ENCODE results near the gene POLD3. TPM values are rescaled to one million over a fixed set of nuclear protein-coding genes. Genes with fewer than 3 reads are reported as not detected.

The POLD3 gene
- total RNA-seq, 1 donor from 2014 or later = 5.0 TPM

DNA sequence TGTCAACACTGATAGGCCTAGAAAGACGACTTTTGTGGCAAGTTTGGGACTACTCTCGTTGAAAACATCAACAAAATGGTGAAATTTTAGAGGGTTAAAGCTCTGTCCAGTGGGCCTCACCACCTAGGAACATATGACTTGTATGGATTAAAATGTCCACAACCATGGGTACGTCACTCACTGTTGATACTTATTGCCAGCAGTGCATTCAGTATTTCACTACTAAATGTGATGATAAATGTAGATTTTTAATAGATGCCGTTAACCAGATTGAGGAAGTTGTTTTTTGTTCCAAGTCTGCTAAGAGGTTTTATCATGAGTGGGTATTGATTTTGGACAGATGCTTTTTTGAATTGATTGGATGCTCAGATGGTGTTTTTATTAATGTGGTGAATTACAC is 33.7 kb downstream of the POLD3 start:
- H3K36me3 ChIP-seq (ENCODE audit: control insufficient read depth, insufficient read depth, low read length) = no peaks in the 10 kb centered on the region

DNA sequence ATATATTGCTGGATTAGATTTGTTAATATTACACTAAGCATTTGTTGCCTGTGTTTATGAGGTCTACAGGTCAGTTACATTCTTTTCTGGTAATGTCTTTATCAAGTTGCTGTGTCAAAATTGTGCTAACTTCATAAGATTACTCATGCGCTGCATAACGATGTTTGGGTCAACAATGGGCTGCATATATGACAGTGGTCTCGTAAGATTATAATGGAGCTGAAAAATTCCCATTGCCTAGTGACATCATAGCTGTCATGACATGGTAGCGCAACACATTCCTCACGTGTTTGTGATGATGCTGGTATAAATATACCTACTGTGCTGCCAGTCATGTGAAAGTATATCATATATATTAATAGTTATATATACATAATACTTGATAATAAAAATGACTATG is 34.2 kb downstream of the POLD3 start:
- H3K27me3 ChIP-seq (ENCODE audit: control insufficient read depth, insufficient read depth, low read length) = no peaks in the 10 kb centered on the region
- no peak for DNase-seq (ENCODE audit: low read depth)
- FAIRE-seq = no peak
- H3K4me3 ChIP-seq (ENCODE audit: low read depth, low read length) = no peak overlapping the region
- TF ChIP-seq, protein P1, sequence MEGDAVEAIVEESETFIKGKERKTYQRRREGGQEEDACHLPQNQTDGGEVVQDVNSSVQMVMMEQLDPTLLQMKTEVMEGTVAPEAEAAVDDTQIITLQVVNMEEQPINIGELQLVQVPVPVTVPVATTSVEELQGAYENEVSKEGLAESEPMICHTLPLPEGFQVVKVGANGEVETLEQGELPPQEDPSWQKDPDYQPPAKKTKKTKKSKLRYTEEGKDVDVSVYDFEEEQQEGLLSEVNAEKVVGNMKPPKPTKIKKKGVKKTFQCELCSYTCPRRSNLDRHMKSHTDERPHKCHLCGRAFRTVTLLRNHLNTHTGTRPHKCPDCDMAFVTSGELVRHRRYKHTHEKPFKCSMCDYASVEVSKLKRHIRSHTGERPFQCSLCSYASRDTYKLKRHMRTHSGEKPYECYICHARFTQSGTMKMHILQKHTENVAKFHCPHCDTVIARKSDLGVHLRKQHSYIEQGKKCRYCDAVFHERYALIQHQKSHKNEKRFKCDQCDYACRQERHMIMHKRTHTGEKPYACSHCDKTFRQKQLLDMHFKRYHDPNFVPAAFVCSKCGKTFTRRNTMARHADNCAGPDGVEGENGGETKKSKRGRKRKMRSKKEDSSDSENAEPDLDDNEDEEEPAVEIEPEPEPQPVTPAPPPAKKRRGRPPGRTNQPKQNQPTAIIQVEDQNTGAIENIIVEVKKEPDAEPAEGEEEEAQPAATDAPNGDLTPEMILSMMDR (IDR thresholded peaks at IDR 0.05; ENCODE audit: insufficient read depth, low read length, severe bottlenecking) = no peak
- H3K36me3 ChIP-seq (ENCODE audit: control insufficient read depth, insufficient read depth, low read length) = no peaks in the 10 kb centered on the region

More for the DNA sequence above, 33.7 kb downstream of the POLD3 start:
- FAIRE-seq (no peak), DNase-seq (ENCODE audit: low read depth) (no peak)
- TF ChIP-seq, protein P1 (IDR thresholded peaks at IDR 0.05; ENCODE audit: insufficient read depth, low read length, severe bottlenecking) = no peak
- Histone ChIP-seq H3K4me3 (ENCODE audit: low read depth, low read length) (no peak overlapping the region), H3K27me3 (ENCODE audit: control insufficient read depth, insufficient read depth, low read length) (no peaks in the 10 kb centered on the region)

DNA sequence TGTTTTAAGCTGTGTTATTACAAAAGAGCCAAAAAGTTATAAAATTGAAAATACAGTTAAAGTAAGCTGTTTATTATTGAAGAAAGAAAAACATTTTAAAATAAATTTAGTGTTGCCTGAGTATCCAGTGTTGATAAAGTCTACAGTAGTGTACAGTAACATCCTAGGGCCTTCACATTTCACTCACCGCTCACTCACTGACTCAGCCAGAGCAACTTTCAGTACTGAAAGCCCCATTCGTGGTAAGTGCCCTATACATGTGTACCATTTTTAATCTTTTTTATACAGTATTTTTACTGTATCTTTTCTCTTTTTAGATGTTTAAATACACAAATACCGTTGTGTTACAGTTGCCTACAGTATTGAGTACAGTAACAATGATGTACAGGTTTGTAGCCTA is 35.0 kb downstream of the POLD3 start:
- Histone ChIP-seq H3K27me3 (ENCODE audit: control insufficient read depth, insufficient read depth, low read length) (no peaks in the 10 kb centered on the region), H3K4me3 (ENCODE audit: low read depth, low read length) (no peak overlapping the region), H3K36me3 (ENCODE audit: control insufficient read depth, insufficient read depth, low read length) (no peaks in the 10 kb centered on the region)
- FAIRE-seq (no peak), DNase-seq (ENCODE audit: low read depth) (no peak)
- TF ChIP-seq, protein P1 (IDR thresholded peaks at IDR 0.05; ENCODE audit: insufficient read depth, low read length, severe bottlenecking) = no peak

DNA sequence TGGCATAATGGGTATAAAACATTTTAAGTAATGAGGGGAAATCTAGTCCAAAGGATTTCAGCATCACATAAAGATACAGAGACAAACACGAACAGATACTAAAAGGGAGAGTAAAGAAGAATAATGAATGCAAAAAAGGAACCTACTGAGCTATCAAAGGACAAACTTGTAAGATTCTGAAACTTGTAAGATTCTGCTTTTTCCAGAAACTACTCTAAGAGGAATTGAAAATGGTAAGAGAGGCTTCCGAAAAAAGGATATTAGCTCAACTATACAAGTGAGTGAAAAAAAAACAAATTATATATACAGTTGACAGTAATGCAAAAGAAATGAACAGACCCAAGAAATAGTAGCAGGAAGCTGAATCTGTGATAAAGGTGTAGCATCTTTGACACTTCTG is 37.7 kb downstream of the POLD3 start:
- TF ChIP-seq, protein P1 (IDR thresholded peaks at IDR 0.05; ENCODE audit: insufficient read depth, low read length, severe bottlenecking) = no peak

DNA sequence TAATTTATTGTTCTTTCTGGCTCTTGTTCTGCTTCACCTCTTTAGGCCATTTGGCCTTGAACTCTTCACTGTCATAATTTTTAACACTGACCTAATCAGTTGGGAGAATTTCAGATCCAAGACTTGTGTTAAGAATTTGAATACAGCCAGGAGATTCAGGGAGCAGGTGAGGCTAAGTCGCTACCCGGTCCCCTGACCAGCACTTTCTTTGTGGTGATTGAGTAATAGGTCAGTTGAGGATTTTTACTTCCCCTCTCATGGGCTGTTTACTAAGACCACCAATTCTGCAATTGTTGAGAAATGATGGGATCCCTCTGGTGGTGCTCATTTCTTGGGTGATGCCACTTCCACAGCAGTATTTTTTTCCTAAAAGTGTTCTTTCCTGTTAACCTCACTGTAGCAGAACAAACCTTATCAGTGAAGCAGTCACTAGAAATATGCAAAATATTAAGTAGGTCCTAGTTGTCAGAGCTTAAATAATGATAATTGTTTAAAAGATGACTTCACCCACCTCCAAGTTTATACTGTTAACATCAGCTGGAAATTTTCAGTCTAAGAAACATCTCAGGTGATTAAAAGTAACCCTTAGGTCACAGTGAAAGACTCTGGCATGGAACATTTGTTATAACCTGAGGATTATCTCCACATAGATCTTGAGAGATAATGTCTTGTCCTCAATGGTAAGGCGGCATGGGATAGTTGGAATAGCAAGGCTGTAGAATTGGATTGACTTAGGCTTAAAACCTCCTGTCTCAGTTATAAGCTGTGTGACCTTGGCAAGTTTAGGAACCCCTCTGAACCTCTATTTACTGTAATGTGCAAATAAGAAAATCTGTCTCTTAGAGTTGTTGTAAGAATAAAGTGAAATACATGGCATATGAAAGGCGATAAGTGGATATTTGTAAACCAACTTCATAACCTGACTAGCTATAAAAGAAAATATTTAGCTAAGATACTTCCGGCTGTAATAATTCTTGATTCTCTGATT is 41.3 kb downstream of the POLD3 start:
- FAIRE-seq (no peak), DNase-seq (ENCODE audit: low read depth) (no peak)
- no peaks in the 10 kb centered on the region for H3K36me3 ChIP-seq (ENCODE audit: control insufficient read depth, insufficient read depth, low read length)
- no peaks in the 10 kb centered on the region for H3K27me3 ChIP-seq (ENCODE audit: control insufficient read depth, insufficient read depth, low read length)
- TF ChIP-seq, protein P1 (IDR thresholded peaks at IDR 0.05; ENCODE audit: insufficient read depth, low read length, severe bottlenecking) = no peak
- no peak overlapping the region for H3K4me3 ChIP-seq (ENCODE audit: low read depth, low read length)

More for the DNA sequence above, 37.7 kb downstream of the POLD3 start:
- FAIRE-seq (no peak), DNase-seq (ENCODE audit: low read depth) (no peak)
- H3K36me3 ChIP-seq (ENCODE audit: control insufficient read depth, insufficient read depth, low read length) = no peaks in the 10 kb centered on the region
- no peaks in the 10 kb centered on the region for H3K27me3 ChIP-seq (ENCODE audit: control insufficient read depth, insufficient read depth, low read length)
- H3K4me3 ChIP-seq (ENCODE audit: low read depth, low read length) = no peak overlapping the region

All from bronchial epithelial cell (primary cell).